Smooth muscle cell (in vitro differentiated cells): ENCODE data around the gene F8. TPM values are rescaled to one million over a fixed set of nuclear protein-coding genes. Genes with fewer than 3 reads are reported as not detected.

Experiments
- DNase-seq: peaks from one replicate; lab custom pipeline; 2025; ENCODE audit not compliant: unreplicated experiment; lab: John Stamatoyannopoulos, UW
- H2AFZ ChIP-seq: fragments of 200-600 bp; sonication (generic); 2 replicates; pipeline ENCODE4 v1.6.0; 2016; ENCODE audit warnings: antibody characterized with exemption, low read depth, mild to moderate bottlenecking
- H3F3A ChIP-seq: fragments of 200-600 bp; sonication (generic); 2 replicates; pipeline ENCODE4 v1.6.0; 2017; ENCODE audit warnings: antibody characterized with exemption, low read depth
- H3K27ac ChIP-seq: fragments of 200-600 bp; sonication (generic); 2 replicates; pipeline ENCODE4 v1.5.1; 2016; ENCODE audit warnings: low read depth, mild to moderate bottlenecking
- H3K27me3 ChIP-seq: fragments of 200-600 bp; sonication (generic); 2 replicates; pipeline ENCODE4 v1.6.1; 2016; ENCODE audit warnings: low read depth, mild to moderate bottlenecking
- H3K36me3 ChIP-seq: fragments of 200-600 bp; sonication (generic); 2 replicates; pipeline ENCODE4 v1.5.1; 2016; ENCODE audit warnings: low read depth
- H3K4me1 ChIP-seq: fragments of 200-600 bp; sonication (generic); 2 replicates; pipeline ENCODE4 v1.5.1; 2016; ENCODE audit warnings: low read depth
- H3K4me2 ChIP-seq: fragments of 200-600 bp; sonication (generic); 2 replicates; pipeline ENCODE4 v1.6.0; 2016; ENCODE audit warnings: mild to moderate bottlenecking
- H3K4me3 ChIP-seq: fragments of 200-600 bp; sonication (generic); 2 replicates; pipeline ENCODE4 v1.5.1; 2016; ENCODE audit warnings: mild to moderate bottlenecking
- H3K79me2 ChIP-seq: fragments of 200-600 bp; sonication (generic); 2 replicates; pipeline ENCODE4 v1.6.0; 2016; ENCODE audit warnings: low read depth, mild to moderate bottlenecking
- H3K9ac ChIP-seq: fragments of 200-600 bp; sonication (generic); 2 replicates; pipeline ENCODE4 v1.6.0; 2016; ENCODE audit warnings: low read depth
- H3K9me3 ChIP-seq: fragments of 200-600 bp; sonication (generic); replicated peaks from 2 replicates; pipeline ENCODE4 v1.5.1; 2016; ENCODE audit warnings: low read depth
- H4K20me1 ChIP-seq: fragments of 200-600 bp; sonication (generic); 2 replicates; pipeline ENCODE4 v1.6.0; 2016; ENCODE audit warnings: low read depth
- CTCF ChIP-seq: fragments of 200-600 bp; sonication (generic); IDR thresholded peaks from 2 replicates; pipeline ENCODE4 v1.5.1; 2017; ENCODE audit warnings: borderline replicate concordance, mild to moderate bottlenecking, antibody characterized with exemption; ENCODE audit not compliant: insufficient read depth, poor library complexity, severe bottlenecking
- WGBS: methylation state at CpG from one replicate; pipeline ENCODE4 v1.1.7; 2016; ENCODE audit warnings: low lambda C conversion rate; 5-methylcytosine and 5-hydroxymethylcytosine counted together
- polyA plus RNA-seq: library from polyadenylated mRNA; unstranded; fragments of >200 nt; fragmentation: Nextera tagmentation; extraction: Ambion mirVana; gene quantifications from 2 replicates; pipeline ENCODE4 v1.2.1, GENCODE V29; 2016
- total RNA-seq: library from RNA; depleted of rRNA; stranded (reverse); fragments of >200 nt; gene quantifications from 2 replicates; pipeline ENCODE4 v1.2.3, GENCODE V29; 2014

Gene F8
- total and polyA plus RNA-seq, 2 experiments from 2014 or later = 1.9 to 3.3 TPM

DNA sequence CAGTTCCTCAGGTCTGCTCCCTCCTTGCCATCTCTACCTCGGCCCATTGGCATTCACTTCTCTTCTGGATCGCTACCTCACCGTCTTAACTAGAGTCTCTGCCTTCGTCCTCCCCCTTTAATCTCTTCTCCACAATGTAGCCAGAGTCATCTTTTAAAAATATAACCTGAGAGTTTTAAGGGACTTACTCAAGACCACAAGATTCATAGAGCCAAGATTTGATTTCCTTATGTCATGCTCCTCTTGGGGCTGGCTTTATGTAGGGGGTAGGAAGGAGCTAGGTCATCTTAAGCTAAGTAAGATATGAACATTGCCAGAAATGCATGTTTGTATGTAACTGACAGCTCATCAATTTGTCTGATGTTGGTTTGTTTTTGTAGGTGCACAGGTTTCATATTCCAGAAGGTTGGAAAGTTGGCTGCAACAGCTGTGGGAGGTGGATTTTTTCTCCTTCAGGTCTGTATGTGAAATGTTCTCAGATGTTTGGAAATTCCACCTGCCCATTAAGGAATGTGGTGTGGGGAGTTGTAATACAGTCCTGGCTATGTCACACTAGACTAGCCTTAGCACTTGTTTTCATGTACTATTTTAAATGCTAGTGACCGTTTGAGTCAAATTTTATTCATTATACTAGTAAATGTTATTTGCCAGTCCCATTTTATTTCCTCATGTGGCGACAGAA, 23.7 kb upstream of the F8 start:
- H3K79me2 ChIP-seq = peaks cover 4% of the 10 kb centered on the region
- no peak overlapping the region for H3K27ac ChIP-seq
- no peaks in the 10 kb centered on the region for H3K4me1 ChIP-seq
- no peaks in the 10 kb centered on the region for H3K9me3 ChIP-seq
- H3K36me3 ChIP-seq = no peaks in the 10 kb centered on the region
- H3K4me2 ChIP-seq = no peak overlapping the region
- no peaks in the 10 kb centered on the region for H3K27me3 ChIP-seq
- WGBS = 77% methylated on average over 6 of the region's 6 CpGs
- TF ChIP-seq CTCF = no peak
- H3F3A ChIP-seq = no peaks in the 10 kb centered on the region
- H3K4me3 ChIP-seq = no peak overlapping the region
- no peak overlapping the region for H3K9ac ChIP-seq
- no peak for DNase-seq
- no peak overlapping the region for H2AFZ ChIP-seq
- H4K20me1 ChIP-seq = no peaks in the 10 kb centered on the region

GRCh38 chrX:155035688-155036087, 13.2 kb upstream of the F8 start:
- no peak overlapping the region for H3K9ac ChIP-seq
- WGBS = 80% methylated on average over 4 of the region's 4 CpGs
- no peak overlapping the region for H3K27ac ChIP-seq
- H2AFZ ChIP-seq = no peak overlapping the region
- H3K79me2 ChIP-seq = peaks cover 21% of the 10 kb centered on the region
- no peak for DNase-seq
- no peaks in the 10 kb centered on the region for H3F3A ChIP-seq
- H3K4me3 ChIP-seq = no peak overlapping the region
- H3K4me2 ChIP-seq = no peak overlapping the region
- H3K36me3 ChIP-seq = peaks cover 8% of the 10 kb centered on the region
- no peaks in the 10 kb centered on the region for H4K20me1 ChIP-seq
- H3K27me3 ChIP-seq = no peaks in the 10 kb centered on the region
- H3K4me1 ChIP-seq = no peaks in the 10 kb centered on the region
- peaks cover 5% of the 10 kb centered on the region for H3K9me3 ChIP-seq
- TF ChIP-seq CTCF = no peak

- Histone ChIP-seq H3K4me1 (no peaks in the 10 kb centered on the region), H3K9me3 (peaks cover 5% of the 10 kb centered on the region), H3K4me2 (no peak overlapping the region), H3K36me3 (peaks cover 5% of the 10 kb centered on the region), H4K20me1 (no peaks in the 10 kb centered on the region), H2AFZ (no peak overlapping the region), H3K27me3 (no peaks in the 10 kb centered on the region), H3K27ac (no peak overlapping the region), H3K9ac (no peak overlapping the region), H3K4me3 (no peak overlapping the region), H3K79me2 (peaks cover 24% of the 10 kb centered on the region), H3F3A (peaks cover 3% of the 10 kb centered on the region)
- DNase-seq = no peak
- WGBS = 91% methylated on average over 5 of the region's 5 CpGs
- TF ChIP-seq CTCF = no peak
Observed at GRCh38 chrX:155031657-155032056, 9.1 kb upstream of the F8 start.

- H3K36me3 ChIP-seq = no peaks in the 10 kb centered on the region
- H2AFZ ChIP-seq = no peak overlapping the region
- peaks cover 14% of the 10 kb centered on the region for H3K79me2 ChIP-seq
- TF ChIP-seq CTCF = no peak
- H3K4me2 ChIP-seq = peak overlapping the region; percentile 90
- H3K27me3 ChIP-seq = no peaks in the 10 kb centered on the region
- no peaks in the 10 kb centered on the region for H3K4me1 ChIP-seq
- no peaks in the 10 kb centered on the region for H3K9me3 ChIP-seq
- peak overlapping the region; percentile 99 for H3K27ac ChIP-seq
- H3K4me3 ChIP-seq = no peak overlapping the region
- H3F3A ChIP-seq = peaks cover 3% of the 10 kb centered on the region
- no peaks in the 10 kb centered on the region for H4K20me1 ChIP-seq
- DNase-seq = no peak
- WGBS = 54% methylated on average over 2 of the region's 2 CpGs
- H3K9ac ChIP-seq = no peak overlapping the region
Observed at GRCh38 chrX:155028877-155029291, 6.4 kb upstream of the F8 start.
